GM12801 (cell line): ENCODE results near the gene MAG.

Source experiments
- CTCF ChIP-seq: IDR thresholded peaks from one replicate; pipeline ENCODE4 v1.5.1; 2011; ENCODE audit warnings: control low read depth; ENCODE audit not compliant: insufficient read length; ENCODE audit errors: extremely low read depth

Gene MAG

DNA sequence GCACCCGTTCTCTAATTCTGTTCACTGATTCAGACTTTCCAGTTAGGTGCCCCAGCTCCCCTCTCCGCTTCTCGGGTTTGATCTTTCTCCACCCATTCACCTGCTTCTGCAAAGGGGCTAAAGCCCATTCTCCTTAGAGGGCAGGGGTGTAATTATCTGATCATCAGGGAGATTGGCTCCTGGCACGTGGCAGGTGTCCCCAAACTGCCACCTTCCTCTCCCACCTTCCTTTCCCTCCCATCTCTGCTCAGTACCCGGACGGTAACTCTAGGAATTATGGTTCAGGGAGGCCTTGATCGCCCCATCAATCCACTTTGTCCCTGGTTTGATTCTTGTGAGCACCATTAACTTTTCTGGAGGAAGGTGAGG is 56.0 kb downstream of the MAG start:
- TF ChIP-seq CTCF = no peak

DNA sequence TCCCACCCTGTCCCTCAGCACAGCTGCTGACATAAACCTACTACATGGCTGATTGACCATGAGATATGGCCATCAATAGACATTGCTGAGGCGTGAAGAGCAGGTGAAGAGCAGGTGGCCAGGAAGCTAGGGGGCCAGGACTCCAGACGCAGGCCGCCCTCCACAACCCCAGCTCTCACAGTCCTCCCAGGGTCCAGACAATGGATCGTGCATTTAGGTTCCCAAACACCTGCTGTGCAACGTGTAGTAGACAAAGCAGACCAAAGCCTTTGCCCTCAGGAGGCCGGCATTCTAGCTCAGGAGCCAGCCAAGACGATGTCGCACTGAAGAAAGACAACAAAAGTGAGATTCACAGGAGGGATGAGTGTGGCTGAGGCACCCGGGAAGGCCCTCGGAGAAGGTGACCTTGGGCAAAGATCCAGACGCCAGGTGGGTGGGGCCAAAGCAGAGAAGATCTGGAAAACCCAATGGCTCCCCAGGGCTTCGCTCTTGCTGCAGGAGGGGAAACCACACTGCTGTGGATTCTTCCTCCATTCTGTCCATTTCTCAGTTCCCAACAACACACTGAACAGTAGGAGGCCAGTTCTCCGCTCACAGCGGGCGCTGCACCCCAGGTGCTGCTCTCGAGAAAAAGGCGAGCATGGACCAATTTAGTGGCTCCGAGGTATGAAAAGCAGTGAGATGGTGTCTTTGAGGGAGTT is 57.1 kb downstream of the MAG start:
- no peak for TF ChIP-seq CTCF

DNA sequence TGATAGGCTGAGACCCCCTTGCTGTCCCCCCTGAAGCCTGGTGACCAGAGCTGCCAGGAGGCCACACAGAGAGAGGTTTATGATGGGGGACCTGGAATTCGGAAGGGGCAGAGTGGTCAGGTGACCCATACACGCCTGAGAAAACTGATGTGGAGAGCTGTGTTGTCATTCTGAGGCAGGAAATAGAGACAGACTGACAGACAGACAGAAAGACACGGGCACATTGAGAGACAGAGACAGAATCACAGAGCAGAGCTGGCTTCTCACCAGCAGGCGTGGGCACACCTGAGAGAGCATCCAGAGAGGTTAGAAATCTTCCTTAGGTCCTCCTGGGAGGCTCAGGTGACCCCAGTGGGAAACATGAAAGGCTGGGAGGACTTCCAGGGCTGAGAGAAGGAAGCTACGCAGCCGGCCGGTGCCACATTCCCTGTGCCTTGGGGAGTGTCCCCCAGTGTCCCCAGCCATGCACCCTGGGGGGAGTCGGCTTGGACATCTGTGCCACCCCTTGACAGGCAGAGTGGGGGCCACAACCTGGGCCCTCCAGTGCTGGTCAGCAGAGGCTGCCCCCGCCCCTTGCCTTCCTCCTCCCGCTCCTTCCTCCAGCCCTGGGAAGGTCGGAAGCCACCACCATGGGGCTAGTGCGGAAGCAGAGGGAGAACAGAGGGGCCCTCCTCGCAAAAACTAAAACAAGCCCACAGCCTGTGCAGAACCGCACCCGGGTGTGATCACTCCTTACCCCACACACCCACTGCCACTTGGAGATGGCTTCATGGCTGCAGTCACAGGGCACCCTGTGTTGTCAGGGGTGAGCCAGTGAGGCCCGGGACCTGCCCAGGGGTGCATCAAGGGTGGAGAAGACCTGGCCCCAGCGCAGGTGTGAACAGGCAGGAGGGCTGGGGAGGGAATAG is 57.9 kb downstream of the MAG start:
- TF ChIP-seq CTCF = no peak

DNA sequence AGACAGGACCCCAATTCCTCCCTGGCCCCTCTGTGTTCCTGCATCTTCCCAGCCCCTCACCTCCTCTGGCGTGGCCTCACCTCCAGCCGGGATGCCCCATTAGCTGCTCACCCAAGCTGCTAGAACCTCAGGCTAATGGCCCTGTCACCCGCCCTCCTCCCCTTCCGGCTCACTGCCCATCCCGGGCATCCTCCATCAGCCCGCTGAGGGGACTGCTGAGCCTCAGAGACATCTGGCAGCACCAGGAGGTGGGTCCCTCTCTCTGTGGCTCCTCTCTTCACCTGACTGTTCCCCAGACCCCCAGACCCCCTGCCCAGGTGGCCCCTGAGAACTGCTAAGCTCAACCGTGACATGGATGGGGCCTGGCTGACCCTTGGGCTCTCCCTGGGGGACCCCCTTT is 58.6 kb downstream of the MAG start:
- no peak for TF ChIP-seq CTCF

- TF ChIP-seq CTCF = no peak
These were observed 59.6 kb downstream of the MAG start for GRCh38 chr19:35351411-35352176.

DNA sequence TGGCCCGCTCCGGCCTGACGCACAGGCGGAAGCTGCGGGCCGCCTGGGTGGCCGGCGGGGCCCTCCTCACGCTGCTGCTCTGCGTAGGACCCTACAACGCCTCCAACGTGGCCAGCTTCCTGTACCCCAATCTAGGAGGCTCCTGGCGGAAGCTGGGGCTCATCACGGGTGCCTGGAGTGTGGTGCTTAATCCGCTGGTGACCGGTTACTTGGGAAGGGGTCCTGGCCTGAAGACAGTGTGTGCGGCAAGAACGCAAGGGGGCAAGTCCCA is 60.2 kb downstream of the MAG start:
- TF ChIP-seq CTCF = no peak
